ENCODE results near the gene CFTR.
A peak's percentile ranks its signal among the peaks of the same experiment; 100 is the strongest.

CFTR gene

GRCh38 chr7:117667456-117667855 is 187.6 kb downstream of the CFTR start:
- in situ Hi-C loops (cut with MboI; ENCODE audit: low pct_unique_long_range_greater_than_20kb, low sequenced_read_pairs, unreplicated experiment) = no loop called here

GRCh38 chr7:117669818-117670217 is 190.0 kb downstream of the CFTR start:
- no peak for DNase-seq (ENCODE audit: low spot score)
- TF ChIP-seq CTCF (IDR thresholded peaks at IDR 0.05; ENCODE audit: extremely low read depth, insufficient read depth, missing control alignments) = no peak
- in situ Hi-C loops (cut with MboI; ENCODE audit: low pct_unique_long_range_greater_than_20kb, low sequenced_read_pairs, unreplicated experiment) = no loop called here

More at GRCh38 chr7:117667456-117667855, 187.6 kb downstream of the CFTR start:
- DNase-seq (ENCODE audit: low spot score) = no peak
- no peak for TF ChIP-seq CTCF (IDR thresholded peaks at IDR 0.05; ENCODE audit: extremely low read depth, insufficient read depth, missing control alignments)

GRCh38 chr7:117672453-117672852 is 192.6 kb downstream of the CFTR start:
- in situ Hi-C loops (cut with MboI; ENCODE audit: low pct_unique_long_range_greater_than_20kb, low sequenced_read_pairs, unreplicated experiment) = no loop called here
- no peak for DNase-seq (ENCODE audit: low spot score)
- TF ChIP-seq CTCF (IDR thresholded peaks at IDR 0.05; ENCODE audit: extremely low read depth, insufficient read depth, missing control alignments) = no peak

- no peak for TF ChIP-seq CTCF (IDR thresholded peaks at IDR 0.05; ENCODE audit: extremely low read depth, insufficient read depth, missing control alignments)
- DNase-seq (ENCODE audit: low spot score) = no peak
- in situ Hi-C loops (cut with MboI; ENCODE audit: low pct_unique_long_range_greater_than_20kb, low sequenced_read_pairs, unreplicated experiment) = no loop called here
These were observed 193.5 kb downstream of the CFTR start for GRCh38 chr7:117673367-117673766.

- DNase-seq (ENCODE audit: low spot score) = peak; percentile 31
- TF ChIP-seq CTCF (IDR thresholded peaks at IDR 0.05; ENCODE audit: extremely low read depth, insufficient read depth, missing control alignments) = peak; percentile 31
These were observed 194.0 kb downstream of the CFTR start for GRCh38 chr7:117673839-117674238.

GRCh38 chr7:117674617-117675016 is 194.8 kb downstream of the CFTR start:
- DNase-seq (ENCODE audit: low spot score) = no peak
- in situ Hi-C loops (cut with MboI; ENCODE audit: low pct_unique_long_range_greater_than_20kb, low sequenced_read_pairs, unreplicated experiment) = no loop called here
- TF ChIP-seq CTCF (IDR thresholded peaks at IDR 0.05; ENCODE audit: extremely low read depth, insufficient read depth, missing control alignments) = no peak

More at GRCh38 chr7:117673839-117674238, 194.0 kb downstream of the CFTR start:
- in situ Hi-C loops (cut with MboI; ENCODE audit: low pct_unique_long_range_greater_than_20kb, low sequenced_read_pairs, unreplicated experiment) = no loop called here
